Keratinocyte (primary cell): ENCODE data around the gene SCTR.
A peak's percentile ranks its signal among the peaks of the same experiment; 100 is the strongest.

Experiments used
- CTCF ChIP-seq, 3 experiments: IDR thresholded peaks in 1 of 3; conservative IDR thresholded peaks in 1 of 3; optimal IDR thresholded peaks in 1 of 3; 2 replicates in 2 of 3; 3 replicates in 1 of 3; pipeline versions ENCODE3 to v1.5.1; 2011; ENCODE audit warnings: low read length in 3 of 3, mild to moderate bottlenecking in 3 of 3, moderate library complexity in 2 of 3, control low read depth in 1 of 3, inconsistent platforms in 1 of 3; ENCODE audit not compliant: insufficient read depth in 2 of 3; ENCODE audit errors: extremely low read depth in 1 of 3
- EZH2 ChIP-seq: IDR thresholded peaks from one replicate; pipeline ENCODE4 v1.6.1; 2012; ENCODE audit warnings: inconsistent platforms, mild to moderate bottlenecking, low read length, moderate library complexity

- TF ChIP-seq CTCF (optimal IDR thresholded peaks at IDR 0.05 in 1 of 3, IDR thresholded peaks at IDR 0.05 in 1 of 3, conservative IDR thresholded peaks at IDR 0.05 in 1 of 3; ENCODE audit: extremely low read depth in 1 of 3, insufficient read depth in 2 of 3, low read length in 3 of 3): peak; percentile 87 to 99 (median 92)
- TF ChIP-seq EZH2: no peak
These were observed 47.8 kb downstream of the SCTR start for GRCh38 chr2:119476301-119477112.
